Lower leg skin (tissue), 3 donors: ENCODE results near the gene HMOX2.

ENCODE experiments used
- POLR2A ChIP-seq, 2 donors: fragments of 450-650 bp; IDR thresholded peaks; one replicate each; pipeline ENCODE4 v1.6.1; 2016 to 2017; ENCODE audit warnings: antibody characterized with exemption in 2 of 2, mild to moderate bottlenecking in 1 of 2, moderate library complexity in 1 of 2
- TF ChIP-seq, protein P1 (sequence below), 3 donors: fragments of 450-650 bp; IDR thresholded peaks; one replicate each; pipeline ENCODE4 v1.5.1; 2016; ENCODE audit warnings: antibody characterized with exemption in 3 of 3, mild to moderate bottlenecking in 3 of 3, moderate library complexity in 2 of 3

DNA sequence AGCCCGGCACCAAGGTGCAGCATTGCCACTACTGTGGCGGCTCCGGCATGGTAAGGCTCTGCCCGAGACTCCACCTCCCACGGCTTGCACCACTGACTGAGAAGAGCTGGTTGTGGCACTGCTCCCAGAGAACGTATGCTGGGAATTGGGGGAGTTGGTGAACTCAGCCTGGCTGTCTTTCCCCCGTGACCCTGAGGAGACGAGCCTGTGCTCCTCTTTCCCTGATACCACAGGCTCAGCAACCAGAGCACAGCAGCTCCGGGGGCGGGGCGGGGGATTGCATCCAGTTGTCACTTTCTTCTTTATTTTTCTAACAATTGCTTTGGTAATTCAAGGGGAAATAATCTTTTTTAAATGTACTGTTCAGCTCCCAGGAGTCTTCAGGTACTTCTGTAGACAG is 33.8 kb upstream of the HMOX2 start:
- TF ChIP-seq POLR2A (IDR thresholded peaks at IDR 0.05): no peak
- TF ChIP-seq, protein P1, sequence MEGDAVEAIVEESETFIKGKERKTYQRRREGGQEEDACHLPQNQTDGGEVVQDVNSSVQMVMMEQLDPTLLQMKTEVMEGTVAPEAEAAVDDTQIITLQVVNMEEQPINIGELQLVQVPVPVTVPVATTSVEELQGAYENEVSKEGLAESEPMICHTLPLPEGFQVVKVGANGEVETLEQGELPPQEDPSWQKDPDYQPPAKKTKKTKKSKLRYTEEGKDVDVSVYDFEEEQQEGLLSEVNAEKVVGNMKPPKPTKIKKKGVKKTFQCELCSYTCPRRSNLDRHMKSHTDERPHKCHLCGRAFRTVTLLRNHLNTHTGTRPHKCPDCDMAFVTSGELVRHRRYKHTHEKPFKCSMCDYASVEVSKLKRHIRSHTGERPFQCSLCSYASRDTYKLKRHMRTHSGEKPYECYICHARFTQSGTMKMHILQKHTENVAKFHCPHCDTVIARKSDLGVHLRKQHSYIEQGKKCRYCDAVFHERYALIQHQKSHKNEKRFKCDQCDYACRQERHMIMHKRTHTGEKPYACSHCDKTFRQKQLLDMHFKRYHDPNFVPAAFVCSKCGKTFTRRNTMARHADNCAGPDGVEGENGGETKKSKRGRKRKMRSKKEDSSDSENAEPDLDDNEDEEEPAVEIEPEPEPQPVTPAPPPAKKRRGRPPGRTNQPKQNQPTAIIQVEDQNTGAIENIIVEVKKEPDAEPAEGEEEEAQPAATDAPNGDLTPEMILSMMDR (IDR thresholded peaks at IDR 0.05): no peak
